GM18505 (cell line): ENCODE data around the gene SLC27A1.
"Not testable (repeated sequence)": the region's sequence is repeated elsewhere in the genome, so short reads cannot be mapped to it uniquely, and the experiment has no call there.

ENCODE experiments used
- ATAC-seq: cut with Tn5 transposase; IDR thresholded peaks from one replicate; pipeline ENCODE4 v1.9.1; 2021; ENCODE audit not compliant: unreplicated experiment
- POLR2A ChIP-seq: IDR thresholded peaks from 4 replicates; pipeline ENCODE4 v1.6.1; 2011; ENCODE audit warnings: borderline replicate concordance; ENCODE audit not compliant: insufficient read depth, insufficient read length; ENCODE audit errors: extremely low read depth

The SLC27A1 gene

GRCh38 chr19:17504030-17504429 is 33.7 kb downstream of the SLC27A1 start:
- no peak for TF ChIP-seq POLR2A

GRCh38 chr19:17504456-17504855 is 34.1 kb downstream of the SLC27A1 start:
- TF ChIP-seq POLR2A, result no peak
- no peak for ATAC-seq

More at GRCh38 chr19:17504030-17504429, 33.7 kb downstream of the SLC27A1 start:
- no peak for ATAC-seq

- ATAC-seq, result no peak
- no peak for TF ChIP-seq POLR2A
These were observed 34.9 kb downstream of the SLC27A1 start for GRCh38 chr19:17505223-17505622.

- ATAC-seq, result no peak
- TF ChIP-seq POLR2A, result no peak
These were observed 36.4 kb downstream of the SLC27A1 start for GRCh38 chr19:17506745-17507144.

GRCh38 chr19:17508558-17508933 is 38.2 kb downstream of the SLC27A1 start:
- not testable (repeated sequence) for ATAC-seq

GRCh38 chr19:17510220-17510993 is 40.1 kb downstream of the SLC27A1 start:
- ATAC-seq, result no peak
- TF ChIP-seq POLR2A, result no peak

DNA sequence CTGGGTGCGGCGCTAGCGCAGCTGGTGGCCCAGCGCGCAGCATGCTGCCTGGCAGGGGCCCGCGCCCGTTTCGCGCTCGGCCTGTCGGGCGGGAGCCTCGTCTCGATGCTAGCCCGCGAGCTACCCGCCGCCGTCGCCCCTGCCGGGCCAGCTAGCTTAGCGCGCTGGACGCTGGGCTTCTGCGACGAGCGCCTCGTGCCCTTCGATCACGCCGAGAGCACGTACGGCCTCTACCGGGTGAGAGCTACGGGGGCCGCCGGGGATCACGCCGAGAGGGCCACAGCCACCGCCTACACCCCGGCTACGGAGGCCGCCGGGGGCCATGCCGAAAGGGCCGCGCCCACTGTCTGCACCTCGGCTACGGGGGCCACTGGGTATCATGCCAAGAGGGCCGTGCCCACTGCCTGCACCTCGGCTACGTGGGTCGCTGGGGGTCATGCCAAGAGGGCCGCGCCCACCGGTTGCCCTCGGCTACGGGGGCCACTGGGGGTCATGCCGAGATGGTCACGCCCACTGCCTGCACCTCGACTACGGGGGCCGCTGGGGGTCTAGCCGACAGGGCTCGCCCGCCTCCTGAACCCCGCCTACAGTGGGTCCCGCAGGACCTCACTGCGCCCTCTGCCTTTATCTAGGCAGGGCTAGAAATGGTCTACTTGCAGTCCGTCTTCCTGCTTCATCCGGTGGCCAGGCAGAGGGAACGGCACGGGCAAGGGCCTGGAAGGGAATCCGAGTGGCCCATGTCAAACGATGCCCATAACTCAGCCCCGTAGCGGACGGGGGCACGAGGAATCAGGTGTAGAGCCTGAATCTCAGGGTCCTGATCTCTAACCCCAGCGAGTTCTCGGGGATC is 41.6 kb downstream of the SLC27A1 start:
- peak; percentile 52 for ATAC-seq
- TF ChIP-seq POLR2A, result peak; percentile 32

DNA sequence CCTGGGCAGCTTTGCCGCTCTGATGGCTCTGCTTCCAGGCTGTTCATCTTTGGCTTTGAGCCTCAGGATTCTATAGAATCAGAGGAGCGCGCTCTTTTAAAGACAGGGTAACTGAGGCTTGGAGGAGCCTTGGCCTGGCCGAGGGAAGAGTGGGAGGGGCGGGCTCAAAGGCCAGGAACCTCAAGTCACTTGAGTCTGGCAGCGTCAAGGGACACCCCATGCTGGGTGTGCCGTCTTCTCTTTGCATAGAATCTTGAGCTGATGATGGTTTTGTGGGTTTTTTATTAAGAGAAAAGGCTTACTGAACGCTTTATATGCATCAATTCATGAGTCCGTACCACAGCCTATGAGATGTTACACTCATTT is 42.2 kb downstream of the SLC27A1 start:
- ATAC-seq, result no peak
- TF ChIP-seq POLR2A, result no peak

DNA sequence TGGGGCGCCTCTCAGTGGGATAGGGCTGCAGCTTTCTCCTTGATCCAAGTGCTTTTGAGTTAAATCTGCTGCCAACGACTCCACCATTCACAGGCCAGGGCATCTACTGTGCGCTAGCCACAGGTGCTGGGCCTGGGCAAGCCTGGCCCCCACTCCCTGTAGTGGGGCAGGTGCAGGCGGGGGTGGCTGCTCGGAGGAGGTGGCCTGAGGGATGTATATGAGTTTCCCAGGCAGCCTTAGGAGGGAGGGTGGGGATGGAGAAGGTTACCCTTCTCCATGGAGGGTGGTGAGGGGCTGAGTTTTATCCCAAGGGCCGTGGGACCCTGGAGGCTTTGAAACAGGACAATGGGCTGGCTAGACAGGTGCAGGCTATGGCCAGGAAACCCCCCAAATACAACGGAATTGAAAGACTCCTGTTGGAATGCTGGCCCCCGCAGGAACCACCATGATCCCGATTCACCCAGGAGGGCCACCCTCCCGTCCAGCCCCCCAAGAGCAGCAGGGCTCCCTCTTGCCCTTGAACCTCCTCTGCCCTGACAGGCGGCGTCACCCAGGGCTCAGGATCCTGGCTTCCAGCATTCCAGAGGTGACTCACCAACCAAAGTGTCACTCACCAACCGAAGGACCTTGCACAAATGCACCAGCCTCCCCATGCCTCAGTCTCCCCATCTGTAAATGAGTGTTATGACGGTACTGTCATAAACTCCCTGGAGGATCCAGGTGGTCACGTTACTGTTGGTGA is 45.3 kb downstream of the SLC27A1 start:
- TF ChIP-seq POLR2A, result no peak
- ATAC-seq, result no peak

GRCh38 chr19:17517898-17518297 is 47.6 kb downstream of the SLC27A1 start:
- TF ChIP-seq POLR2A, result no peak
- ATAC-seq, result no peak

- not testable (repeated sequence) for ATAC-seq
These were observed 48.3 kb downstream of the SLC27A1 start for GRCh38 chr19:17518654-17519053.

- ATAC-seq, result no peak
- no peak for TF ChIP-seq POLR2A
These were observed 49.6 kb downstream of the SLC27A1 start for GRCh38 chr19:17519967-17520366.

DNA sequence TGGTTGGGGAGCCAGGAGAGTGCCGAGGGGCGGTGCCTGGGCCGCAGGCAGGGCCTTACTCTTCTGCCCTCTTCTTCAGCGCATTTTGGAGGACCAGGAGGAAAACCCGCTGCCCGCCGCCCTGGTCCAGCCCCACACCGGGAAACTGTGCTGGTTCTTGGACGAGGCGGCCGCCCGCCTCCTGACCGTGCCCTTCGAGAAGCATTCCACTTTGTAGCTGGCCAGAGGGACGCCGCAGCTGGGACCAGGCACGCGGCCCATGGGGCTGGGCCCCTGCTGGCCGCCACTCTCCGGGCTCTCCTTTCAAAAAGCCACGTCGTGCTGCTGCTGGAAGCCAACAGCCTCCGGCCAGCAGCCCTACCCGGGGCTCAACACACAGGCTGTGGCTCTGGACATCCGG is 50.5 kb downstream of the SLC27A1 start:
- no peak for TF ChIP-seq POLR2A
- no peak for ATAC-seq
